ENCODE measurements around the gene PSMF1.
"Not testable (repeated sequence)": the region's sequence is repeated elsewhere in the genome, so short reads cannot be mapped to it uniquely, and the experiment has no call there.

Gene PSMF1

DNA sequence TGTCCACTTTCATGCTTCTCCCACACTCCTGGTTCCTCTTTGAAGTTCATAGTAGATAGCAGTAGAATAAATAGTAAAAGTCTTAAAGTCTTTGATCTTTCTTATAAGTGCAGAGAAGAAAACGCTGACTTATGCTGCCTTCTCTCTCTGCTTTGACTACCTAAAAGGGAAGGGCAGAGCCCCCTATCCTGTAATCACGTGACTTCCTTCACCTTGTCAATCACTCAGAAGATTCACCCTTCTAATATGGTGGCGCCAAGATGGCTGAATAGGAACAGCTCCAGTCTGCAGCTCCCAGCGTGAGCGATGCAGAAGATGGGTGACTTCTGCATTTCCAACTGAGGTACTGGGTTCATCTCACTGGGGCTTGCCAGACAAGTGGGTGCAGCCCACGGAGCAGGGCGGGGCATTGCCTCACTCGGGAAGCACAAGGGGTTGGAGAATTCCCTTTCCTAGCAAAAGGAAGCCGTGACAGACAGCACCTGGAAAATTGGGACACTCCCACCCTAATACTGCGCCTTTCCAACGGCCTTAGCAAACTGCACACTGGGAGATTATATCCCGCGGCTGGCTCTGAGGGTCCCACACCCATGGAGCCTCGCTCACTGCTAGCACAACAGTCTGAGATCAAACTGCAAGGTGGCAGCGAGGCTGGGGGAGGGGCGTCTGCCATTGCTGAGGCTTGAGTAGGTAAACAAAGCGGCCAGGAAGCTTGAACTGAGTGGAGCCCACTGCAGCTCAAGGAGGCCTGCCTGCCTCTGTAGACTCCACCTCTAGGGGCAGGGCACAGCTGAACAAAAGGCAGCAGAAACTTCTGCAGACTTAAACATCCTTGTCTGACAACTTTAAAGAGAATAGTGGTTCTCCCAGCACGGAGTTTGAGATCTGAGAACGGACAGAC lies 98.4 kb downstream of the PSMF1 start:
- not testable (repeated sequence) for DNase-seq

Measured in NCI-H1092 (cell line).